ENCODE data around the gene CRB1. TPM values are rescaled to one million over a fixed set of nuclear protein-coding genes. Genes with fewer than 3 reads are reported as not detected.
"Not testable (repeated sequence)": the region's sequence is repeated elsewhere in the genome, so short reads cannot be mapped to it uniquely, and the experiment has no call there.

CRB1 gene
- total RNA-seq, 1 donor from 2014 or later: not detected

GRCh38 chr1:197394831-197395608 is 127.0 kb downstream of the CRB1 start:
- ATAC-seq (no peak), DNase-seq (ENCODE audit: low spot score) (no peak)

- no peak for ATAC-seq
- DNase-seq (ENCODE audit: low spot score): no peak
Observed at GRCh38 chr1:197397895-197398294, 129.8 kb downstream of the CRB1 start.

GRCh38 chr1:197399755-197400521 is 131.9 kb downstream of the CRB1 start:
- ATAC-seq (peak; percentile 87), DNase-seq (ENCODE audit: low spot score) (no peak)

- DNase-seq (ENCODE audit: low spot score) (no peak), ATAC-seq (no peak)
Observed at GRCh38 chr1:197400522-197400902, 132.5 kb downstream of the CRB1 start.

- DNase-seq (ENCODE audit: low spot score): no peak
- ATAC-seq: no peak
Observed at GRCh38 chr1:197402189-197402588, 134.1 kb downstream of the CRB1 start.

GRCh38 chr1:197404774-197405173 is 136.7 kb downstream of the CRB1 start:
- DNase-seq (ENCODE audit: low spot score); ATAC-seq: not testable (repeated sequence)

GRCh38 chr1:197405614-197406013 is 137.6 kb downstream of the CRB1 start:
- DNase-seq (ENCODE audit: low spot score); ATAC-seq: not testable (repeated sequence)

- DNase-seq (ENCODE audit: low spot score) (no peak), ATAC-seq (no peak)
Observed at GRCh38 chr1:197413564-197413963, 145.5 kb downstream of the CRB1 start.

GRCh38 chr1:197415221-197415620 is 147.2 kb downstream of the CRB1 start:
- ATAC-seq (no peak), DNase-seq (ENCODE audit: low spot score) (no peak)

- DNase-seq (ENCODE audit: low spot score): no peak
- no peak for ATAC-seq
Observed at GRCh38 chr1:197418693-197419092, 150.6 kb downstream of the CRB1 start.

GRCh38 chr1:197422993-197423392 is 154.9 kb downstream of the CRB1 start:
- ATAC-seq (no peak), DNase-seq (ENCODE audit: low spot score) (no peak)

- ATAC-seq (no peak), DNase-seq (ENCODE audit: low spot score) (no peak)
Observed at GRCh38 chr1:197424380-197424779, 156.3 kb downstream of the CRB1 start.

- no peak for DNase-seq (ENCODE audit: low spot score)
- ATAC-seq: no peak
Observed at GRCh38 chr1:197429372-197429771, 161.3 kb downstream of the CRB1 start.

GRCh38 chr1:197435224-197435623 is 167.2 kb downstream of the CRB1 start:
- no peak for ATAC-seq
- no peak for DNase-seq (ENCODE audit: low spot score)

- DNase-seq (ENCODE audit: low spot score): no peak
- ATAC-seq: no peak
Observed at GRCh38 chr1:197437601-197438000, 169.5 kb downstream of the CRB1 start.

GRCh38 chr1:197438010-197438790 is 170.1 kb downstream of the CRB1 start:
- DNase-seq (ENCODE audit: low spot score) (no peak), ATAC-seq (no peak)

- ATAC-seq: no peak
Observed at GRCh38 chr1:197439708-197440280, 171.7 kb downstream of the CRB1 start.

GRCh38 chr1:197440715-197441114 is 172.7 kb downstream of the CRB1 start:
- no peak for ATAC-seq
- no peak for DNase-seq (ENCODE audit: low spot score)

More at GRCh38 chr1:197439708-197440280, 171.7 kb downstream of the CRB1 start:
- no peak for DNase-seq (ENCODE audit: low spot score)

GRCh38 chr1:197441999-197442414 is 174.0 kb downstream of the CRB1 start:
- ATAC-seq (peak; percentile 82), DNase-seq (ENCODE audit: low spot score) (peak; percentile 57)

GRCh38 chr1:197444755-197445154 is 176.7 kb downstream of the CRB1 start:
- ATAC-seq (no peak), DNase-seq (ENCODE audit: low spot score) (no peak)

Measured in left lobe of liver (tissue), 2 donors.